GM12878 (cell line): ENCODE results near the gene CPD. TPM values are rescaled to one million over a fixed set of nuclear protein-coding genes. Genes with fewer than 3 reads are reported as not detected.

Experiments used
- ASH2L ChIP-seq: fragments of 300-600, 200-600 bp; sonication (generic); IDR thresholded peaks from 2 replicates; pipeline ENCODE4 v1.6.1; 2017; ENCODE audit warnings: low read depth, mild to moderate bottlenecking, borderline replicate concordance
- ATF2 ChIP-seq: IDR thresholded peaks from 2 replicates; pipeline ENCODE4 v1.6.1; 2012; ENCODE audit warnings: low read length, inconsistent platforms
- ATF7 ChIP-seq: fragments of 450-650 bp; IDR thresholded peaks from 2 replicates; pipeline ENCODE4 v1.6.1; 2016; ENCODE audit warnings: low read depth, mild to moderate bottlenecking
- CBFB ChIP-seq: IDR thresholded peaks from 2 replicates; pipeline ENCODE4 v1.6.1; 2016; ENCODE audit warnings: antibody characterized with exemption, low read depth
- CBX3 ChIP-seq: fragments of 200-600 bp; sonication (generic); IDR thresholded peaks from 2 replicates; pipeline ENCODE4 v1.6.1; 2016; ENCODE audit warnings: low read depth, borderline replicate concordance
- CHD2 ChIP-seq: IDR thresholded peaks from 2 replicates; pipeline ENCODE4 v1.6.1; 2011; ENCODE audit warnings: low read depth, low read length, improper control_type of control experiment, borderline replicate concordance
- CHD4 ChIP-seq: fragments of 200-600 bp; sonication (generic); IDR thresholded peaks from 2 replicates; pipeline ENCODE4 v1.6.1; 2016; ENCODE audit warnings: mild to moderate bottlenecking
- CREB1 ChIP-seq: IDR thresholded peaks from 2 replicates; pipeline ENCODE4 v1.6.1; 2012; ENCODE audit warnings: low read depth, mild to moderate bottlenecking, inconsistent platforms
- CREM ChIP-seq: IDR thresholded peaks from 2 replicates; pipeline ENCODE4 v1.6.1; 2014; ENCODE audit warnings: antibody characterized with exemption, low read depth
- E4F1 ChIP-seq: fragments of 450-650 bp; IDR thresholded peaks from 2 replicates; pipeline ENCODE4 v1.6.1; 2018; ENCODE audit warnings: borderline replicate concordance, mild to moderate bottlenecking; ENCODE audit not compliant: partially characterized antibody
- EZH2 ChIP-seq: IDR thresholded peaks from 2 replicates; pipeline ENCODE4 v1.6.1; 2012; ENCODE audit warnings: low read depth, mild to moderate bottlenecking, control low read depth, inconsistent platforms, low read length, borderline replicate concordance; ENCODE audit not compliant: control insufficient read depth
- HDGF ChIP-seq: fragments of 450-650 bp; IDR thresholded peaks from 2 replicates; pipeline ENCODE4 v1.6.1; 2016; ENCODE audit warnings: antibody characterized with exemption
- IKZF1 ChIP-seq: fragments of 450-650 bp; conservative IDR thresholded peaks from 2 replicates; pipeline ENCODE4 v1.6.1; 2017; ENCODE audit warnings: antibody characterized with exemption, mild to moderate bottlenecking
- MEF2A ChIP-seq: IDR thresholded peaks from 2 replicates; pipeline ENCODE4 v1.6.1; 2011; ENCODE audit warnings: low read depth, mild to moderate bottlenecking, low read length, moderate library complexity; ENCODE audit not compliant: insufficient read depth
- MLLT1 ChIP-seq: fragments of 450-650 bp; IDR thresholded peaks from 2 replicates; pipeline ENCODE4 v1.6.1; 2016; ENCODE audit warnings: mild to moderate bottlenecking
- MTA3 ChIP-seq: IDR thresholded peaks from 2 replicates; pipeline ENCODE4 v1.6.1; 2012; ENCODE audit warnings: low read length, inconsistent platforms, borderline replicate concordance
- NFIC ChIP-seq: IDR thresholded peaks from 2 replicates; pipeline ENCODE4 v1.6.1; 2012; ENCODE audit warnings: low read depth, mild to moderate bottlenecking, inconsistent platforms, low read length, moderate library complexity
- NR2F1 ChIP-seq: fragments of 450-650 bp; conservative IDR thresholded peaks from 2 replicates; pipeline ENCODE4 v1.6.1; 2017; ENCODE audit warnings: mild to moderate bottlenecking
- SKIL ChIP-seq: fragments of 450-650 bp; IDR thresholded peaks from 2 replicates; pipeline ENCODE4 v1.6.1; 2017; ENCODE audit warnings: mild to moderate bottlenecking, low read depth, inconsistent platforms; ENCODE audit not compliant: poor library complexity, severe bottlenecking
- SMAD1 ChIP-seq: fragments of 450-650 bp; IDR thresholded peaks from 2 replicates; pipeline ENCODE4 v1.6.1; 2018; ENCODE audit warnings: mild to moderate bottlenecking, low read depth; ENCODE audit not compliant: partially characterized antibody
- SPI1 ChIP-seq: IDR thresholded peaks from 2 replicates; pipeline ENCODE4 v1.6.1; 2011; ENCODE audit warnings: low read depth, mild to moderate bottlenecking, low read length, moderate library complexity, borderline replicate concordance; ENCODE audit not compliant: insufficient read depth
- SREBF1 ChIP-seq: IDR thresholded peaks from 2 replicates; pipeline ENCODE4 v1.6.1; 2012; ENCODE audit warnings: mild to moderate bottlenecking, low read length
- TCF12 ChIP-seq: IDR thresholded peaks from 2 replicates; pipeline ENCODE4 v1.6.1; 2011; ENCODE audit warnings: low read depth, mild to moderate bottlenecking, low read length
- ZNF384 ChIP-seq: IDR thresholded peaks from 2 replicates; pipeline ENCODE4 v1.6.1; 2012; ENCODE audit warnings: low read depth, mild to moderate bottlenecking, low read length, improper control_type of control experiment, borderline replicate concordance
- ZNF622 ChIP-seq: fragments of 450-650 bp; IDR thresholded peaks from 2 replicates; pipeline ENCODE4 v1.6.1; 2017; ENCODE audit warnings: mild to moderate bottlenecking, inconsistent platforms
- polyA plus RNA-seq, 11 experiments: library from polyadenylated mRNA; depleted of rRNA in 4 of 11; unstranded in 6 of 11; stranded (reverse) in 5 of 11; fragments of >200 nt; fragmentation: Nextera tagmentation in 4 of 11; fragmentation: Illumina TruSeq in 1 of 11; extraction: Ambion mirVana in 4 of 11; extraction: Trizol in 1 of 11; gene quantifications; 1 replicate in 1 of 11; 2 replicates in 10 of 11; pipeline versions ENCODE4 v1.2.1 to v1.2.3, GENCODE V29; 2011 to 2016; ENCODE audit warnings: inconsistent platforms in 2 of 11, missing spikeins in 2 of 11, low read depth in 1 of 11
- total RNA-seq, 4 experiments: library from RNA; depleted of rRNA in 3 of 4; stranded (reverse); fragments of >200 nt in 3 of 4; fragmentation: Illumina TruSeq in 1 of 4; extraction: Trizol in 1 of 4; gene quantifications; 2 replicates each; pipeline versions ENCODE4 v1.2.1 to v1.2.3, GENCODE V29; 2013 to 2021

CPD gene
- total and polyA plus RNA-seq, 10 of the 15 experiments (the other 5 are each of a cell fraction or from before 2014, with no cell fraction given): 3.5 to 24.2 (median 15.7) TPM

- TF ChIP-seq MLLT1 (peak; percentile 83), IKZF1 (peak; percentile 98), NFIC (peak; percentile 88), CREM (peak; percentile 74; the same call in 1 of the 2 replicates), SKIL (peak; percentile 91), MEF2A (peak; percentile 67; the same call in 1 of the 2 replicates), SREBF1 (no peak), ATF2 (peak; percentile 86), ZNF384 (peak; percentile 88), NR2F1 (peak; percentile 95), SMAD1 (peak; percentile 58), MTA3 (peak; percentile 86; the same call in 1 of the 2 replicates), ASH2L (no peak), CHD4 (no peak), E4F1 (peak; percentile 26), HDGF (0 out of 2 replicates have a peak, but pooled peaks have one; percentile 10), SPI1 (peak; percentile 90), CHD2 (peak; percentile 57; the same call in 1 of the 2 replicates), ATF7 (peak; percentile 89), CREB1 (peak; percentile 43; the same call in 1 of the 2 replicates), EZH2 (no peak), CBFB (peak; percentile 87), CBX3 (no peak), TCF12 (0 out of 2 replicates have a peak, but pooled peaks have one; percentile 49), ZNF622 (no peak)
Observed at GRCh38 chr17:30363715-30364202, 15.0 kb upstream of the CPD start (continued).
